Activated T-helper 1 cell treated with anti-CD3 and anti-CD28 coated beads, Interleukin-12 subunit alpha, Interleukin-12 subunit beta, Interleukin-2, Interleukin-4 antibody, amounts not matched to agents 30 ng/mL and 10 ng/mL and 1 ng/mL, durations not matched to agents 14 hours and 24 hours and 36 hours (primary cell): Measurements from ENCODE around the gene SLC12A8. TPM values are rescaled to one million over a fixed set of nuclear protein-coding genes. Genes with fewer than 3 reads are reported as not detected.

Experiments
- DNase-seq: peaks from one replicate; pipeline ENCODE4 v3.0.0; 2021; ENCODE audit warnings: low spot score
- H3K27ac Mint-ChIP-seq: one replicate; pipeline ENCODE4 v1.8.0; 2021; ENCODE audit warnings: mild to moderate bottlenecking, mixed read lengths
- H3K27me3 Mint-ChIP-seq: one replicate; pipeline ENCODE4 v1.8.0; 2022; ENCODE audit warnings: mild to moderate bottlenecking, moderate library complexity, mixed read lengths; ENCODE audit not compliant: insufficient read depth
- H3K36me3 Mint-ChIP-seq: one replicate; pipeline ENCODE4 v1.8.0; 2021; ENCODE audit warnings: low read depth, mixed read lengths
- H3K4me1 Mint-ChIP-seq: one replicate; pipeline ENCODE4 v1.8.0; 2021; ENCODE audit warnings: low read depth, mixed read lengths
- H3K4me3 Mint-ChIP-seq: one replicate; pipeline ENCODE4 v1.8.0; 2021; ENCODE audit warnings: mild to moderate bottlenecking, moderate library complexity, mixed read lengths
- H3K9me3 Mint-ChIP-seq: one replicate; pipeline ENCODE4 v1.8.0; 2021; ENCODE audit warnings: mixed read lengths
- intact Hi-C: fragments of 100-400 bp; cut with micrococcal nuclease; formaldehyde crosslinking; loops from one replicate; pipeline ENCODE4 v1.15.1; 2024
- total RNA-seq: library from RNA; stranded (reverse); gene quantifications from 2 replicates; pipeline ENCODE4 v1.2.3, GENCODE V29; 2022

SLC12A8 gene
- total RNA-seq, 1 donor from 2014 or later, result 1.1 TPM

- Mint-ChIP-seq H3K27me3 (peaks cover 36% of the 10 kb centered on the region), H3K36me3 (peaks cover 4% of the 10 kb centered on the region), H3K27ac (no peak overlapping the region), H3K4me3 (no peak overlapping the region), H3K9me3 (no peaks in the 10 kb centered on the region), H3K4me1 (peaks cover 55% of the 10 kb centered on the region)
- intact Hi-C loops, result no loop called here
- DNase-seq, result no peak
Measured at GRCh38 chr3:125134952-125135351, 77.6 kb downstream of the SLC12A8 start.

- H3K9me3 Mint-ChIP-seq, result no peaks in the 10 kb centered on the region
- intact Hi-C loops, result no loop called here
- peaks cover 29% of the 10 kb centered on the region for H3K27me3 Mint-ChIP-seq
- no peak overlapping the region for H3K4me3 Mint-ChIP-seq
- H3K36me3 Mint-ChIP-seq, result peaks cover 4% of the 10 kb centered on the region
- peaks cover 47% of the 10 kb centered on the region for H3K4me1 Mint-ChIP-seq
- no peak for DNase-seq
- H3K27ac Mint-ChIP-seq, result no peak overlapping the region
Measured at GRCh38 chr3:125132815-125133214, 79.7 kb downstream of the SLC12A8 start.

- H3K4me3 Mint-ChIP-seq, result no peak overlapping the region
- DNase-seq, result no peak
- H3K4me1 Mint-ChIP-seq, result peaks cover 43% of the 10 kb centered on the region
- H3K36me3 Mint-ChIP-seq, result peaks cover 3% of the 10 kb centered on the region
- intact Hi-C loops, result no loop called here
- H3K27me3 Mint-ChIP-seq, result peaks cover 16% of the 10 kb centered on the region
- no peaks in the 10 kb centered on the region for H3K9me3 Mint-ChIP-seq
- H3K27ac Mint-ChIP-seq, result no peak overlapping the region
Measured at GRCh38 chr3:125129512-125129997, 83.0 kb downstream of the SLC12A8 start.

- peaks cover 17% of the 10 kb centered on the region for H3K27me3 Mint-ChIP-seq
- no peaks in the 10 kb centered on the region for H3K9me3 Mint-ChIP-seq
- intact Hi-C loops, result no loop called here
- H3K4me1 Mint-ChIP-seq, result peaks cover 45% of the 10 kb centered on the region
- no peak overlapping the region for H3K4me3 Mint-ChIP-seq
- no peak for DNase-seq
- H3K27ac Mint-ChIP-seq, result no peak overlapping the region
- H3K36me3 Mint-ChIP-seq, result peaks cover 3% of the 10 kb centered on the region
Measured at GRCh38 chr3:125128861-125129501, 83.6 kb downstream of the SLC12A8 start.

- no peak for DNase-seq
- H3K9me3 Mint-ChIP-seq, result no peaks in the 10 kb centered on the region
- intact Hi-C loops, result no loop called here
- peak overlapping the region; percentile 76 for H3K27ac Mint-ChIP-seq
- peaks cover 55% of the 10 kb centered on the region for H3K4me1 Mint-ChIP-seq
- peaks cover 6% of the 10 kb centered on the region for H3K36me3 Mint-ChIP-seq
- peaks cover 7% of the 10 kb centered on the region for H3K27me3 Mint-ChIP-seq
- peak overlapping the region; percentile 12 for H3K4me3 Mint-ChIP-seq
Measured at GRCh38 chr3:125126323-125126722, 86.2 kb downstream of the SLC12A8 start.

GRCh38 chr3:125125821-125126245, 86.7 kb downstream of the SLC12A8 start:
- peaks cover 7% of the 10 kb centered on the region for H3K27me3 Mint-ChIP-seq
- peak overlapping the region; percentile 76 for H3K27ac Mint-ChIP-seq
- no peaks in the 10 kb centered on the region for H3K9me3 Mint-ChIP-seq
- DNase-seq, result no peak
- H3K4me3 Mint-ChIP-seq, result peak overlapping the region; percentile 12
- intact Hi-C loops, result loop anchor here (1.0 to 2.0 kb wide), 4 partner anchors 15 to 73 kb away; no protein-coding TSS in a partner anchor
- H3K4me1 Mint-ChIP-seq, result peaks cover 60% of the 10 kb centered on the region
- H3K36me3 Mint-ChIP-seq, result peaks cover 6% of the 10 kb centered on the region

GRCh38 chr3:125123451-125124305, 88.9 kb downstream of the SLC12A8 start:
- Mint-ChIP-seq H3K36me3 (peaks cover 7% of the 10 kb centered on the region), H3K9me3 (no peaks in the 10 kb centered on the region), H3K27me3 (peaks cover 7% of the 10 kb centered on the region), H3K27ac (no peak overlapping the region), H3K4me3 (no peak overlapping the region), H3K4me1 (peaks cover 70% of the 10 kb centered on the region)
- intact Hi-C loops, result loop anchor here (2.0 kb wide), 2 partner anchors 13 to 71 kb away; no protein-coding TSS in a partner anchor
- no peak for DNase-seq

- intact Hi-C loops, result loop anchor here (1.0 kb wide), 2 partner anchors 20 to 65 kb away; no protein-coding TSS in a partner anchor
- H3K4me1 Mint-ChIP-seq, result peaks cover 60% of the 10 kb centered on the region
- peaks cover 4% of the 10 kb centered on the region for H3K27me3 Mint-ChIP-seq
- no peaks in the 10 kb centered on the region for H3K9me3 Mint-ChIP-seq
- peaks cover 5% of the 10 kb centered on the region for H3K36me3 Mint-ChIP-seq
- peak overlapping the region; percentile 2 for H3K4me3 Mint-ChIP-seq
- H3K27ac Mint-ChIP-seq, result no peak overlapping the region
- DNase-seq, result no peak
Measured at GRCh38 chr3:125121246-125122010, 91.1 kb downstream of the SLC12A8 start.

- no peak overlapping the region for H3K27ac Mint-ChIP-seq
- H3K27me3 Mint-ChIP-seq, result peaks cover 6% of the 10 kb centered on the region
- H3K36me3 Mint-ChIP-seq, result peaks cover 5% of the 10 kb centered on the region
- peaks cover 58% of the 10 kb centered on the region for H3K4me1 Mint-ChIP-seq
- no peaks in the 10 kb centered on the region for H3K9me3 Mint-ChIP-seq
- DNase-seq, result no peak
- no peak overlapping the region for H3K4me3 Mint-ChIP-seq
- intact Hi-C loops, result loop anchor here (1.0 kb wide), 2 partner anchors 21 to 64 kb away; no protein-coding TSS in a partner anchor
Measured at GRCh38 chr3:125120379-125121122, 92.0 kb downstream of the SLC12A8 start.

GRCh38 chr3:125119752-125120378, 92.7 kb downstream of the SLC12A8 start:
- no peak for DNase-seq
- intact Hi-C loops, result loop anchor here (1.0 kb wide), 1 partner anchor 9 kb away; no protein-coding TSS in a partner anchor
- Mint-ChIP-seq H3K4me1 (peaks cover 55% of the 10 kb centered on the region), H3K36me3 (peaks cover 5% of the 10 kb centered on the region), H3K4me3 (no peak overlapping the region), H3K27me3 (peaks cover 10% of the 10 kb centered on the region), H3K27ac (peak overlapping the region; percentile 85), H3K9me3 (no peaks in the 10 kb centered on the region)

GRCh38 chr3:125118600-125118999, 93.9 kb downstream of the SLC12A8 start:
- peaks cover 50% of the 10 kb centered on the region for H3K4me1 Mint-ChIP-seq

More at GRCh38 chr3:125118600-125118999, 93.9 kb downstream of the SLC12A8 start:
- H3K36me3 Mint-ChIP-seq, result peaks cover 5% of the 10 kb centered on the region
- no peak overlapping the region for H3K27ac Mint-ChIP-seq
- intact Hi-C loops, result no loop called here
- H3K4me3 Mint-ChIP-seq, result no peak overlapping the region
- peaks cover 14% of the 10 kb centered on the region for H3K27me3 Mint-ChIP-seq
- H3K9me3 Mint-ChIP-seq, result no peaks in the 10 kb centered on the region
- DNase-seq, result no peak
